ENCODE results near the gene KCNK15.
A peak's percentile ranks its signal among the peaks of the same experiment; 100 is the strongest.
"Not testable (repeated sequence)": the region's sequence is repeated elsewhere in the genome, so short reads cannot be mapped to it uniquely, and the experiment has no call there.

The KCNK15 gene

GRCh38 chr20:44745598-44746366 lies at the start of gene KCNK15:
Gene KCNK15, plus strand, starts transcription at chr20:44745865. Its CDS starts 46 bp downstream, at chr20:44745911.
- no peak for TF ChIP-seq CTCF (IDR thresholded peaks at IDR 0.05; ENCODE audit: control insufficient read depth, insufficient read depth, low read depth, low read length, missing control alignments)

GRCh38 chr20:44696315-44696714 lies 49.4 kb upstream of the KCNK15 start:
- DNase-seq (ENCODE audit: low read depth) = no peak
- no peak overlapping the region for H3K4me3 ChIP-seq (ENCODE audit: control insufficient read depth, low read depth, low read length)
- TF ChIP-seq CTCF (IDR thresholded peaks at IDR 0.05; ENCODE audit: control insufficient read depth, insufficient read depth, low read depth, low read length, missing control alignments) = no peak

More at GRCh38 chr20:44745598-44746366, at the start of gene KCNK15:
- DNase-seq (ENCODE audit: low read depth) = no peak
- peak within 1 kb of the TSS; percentile 49 for H3K4me3 ChIP-seq (ENCODE audit: control insufficient read depth, low read depth, low read length)

GRCh38 chr20:44697041-44697440 lies 48.6 kb upstream of the KCNK15 start:
- not testable (repeated sequence) for H3K4me3 ChIP-seq (ENCODE audit: control insufficient read depth, low read depth, low read length); DNase-seq (ENCODE audit: low read depth)

- no peak overlapping the region for H3K4me3 ChIP-seq (ENCODE audit: control insufficient read depth, low read depth, low read length)
- no peak for TF ChIP-seq CTCF (IDR thresholded peaks at IDR 0.05; ENCODE audit: control insufficient read depth, insufficient read depth, low read depth, low read length, missing control alignments)
- no peak for DNase-seq (ENCODE audit: low read depth)
These were observed 47.3 kb upstream of the KCNK15 start for GRCh38 chr20:44698351-44698750.

GRCh38 chr20:44700306-44700705 lies 45.4 kb upstream of the KCNK15 start:
- DNase-seq (ENCODE audit: low read depth) = no peak
- no peak for TF ChIP-seq CTCF (IDR thresholded peaks at IDR 0.05; ENCODE audit: control insufficient read depth, insufficient read depth, low read depth, low read length, missing control alignments)
- H3K4me3 ChIP-seq (ENCODE audit: control insufficient read depth, low read depth, low read length) = no peak overlapping the region

- H3K4me3 ChIP-seq (ENCODE audit: control insufficient read depth, low read depth, low read length) = no peak overlapping the region
- no peak for TF ChIP-seq CTCF (IDR thresholded peaks at IDR 0.05; ENCODE audit: control insufficient read depth, insufficient read depth, low read depth, low read length, missing control alignments)
- DNase-seq (ENCODE audit: low read depth) = no peak
These were observed 44.4 kb upstream of the KCNK15 start for GRCh38 chr20:44701118-44701857.

GRCh38 chr20:44701858-44702256 lies 43.8 kb upstream of the KCNK15 start:
- DNase-seq (ENCODE audit: low read depth) = no peak
- TF ChIP-seq CTCF (IDR thresholded peaks at IDR 0.05; ENCODE audit: control insufficient read depth, insufficient read depth, low read depth, low read length, missing control alignments) = no peak
- no peak overlapping the region for H3K4me3 ChIP-seq (ENCODE audit: control insufficient read depth, low read depth, low read length)
